Endodermal cell (in vitro differentiated cells): ENCODE results near the gene CTIF. TPM values are rescaled to one million over a fixed set of nuclear protein-coding genes. Genes with fewer than 3 reads are reported as not detected.
A peak's percentile ranks its signal among the peaks of the same experiment; 100 is the strongest.

Source experiments
- DNase-seq: peaks from one replicate; pipeline ENCODE4 v3.0.0-alpha.2; 2017
- H3K27ac ChIP-seq: 2 replicates; pipeline ENCODE4 v1.5.1; 2013; ENCODE audit warnings: mild to moderate bottlenecking, low read depth, low read length, moderate library complexity
- H3K27me3 ChIP-seq: 2 replicates; pipeline ENCODE4 v1.6.1; 2013; ENCODE audit warnings: mild to moderate bottlenecking, low read length, moderate library complexity; ENCODE audit not compliant: insufficient read depth, control insufficient read depth, poor library complexity, severe bottlenecking
- H3K36me3 ChIP-seq: 2 replicates; pipeline ENCODE4 v1.7.0; 2013; ENCODE audit warnings: mild to moderate bottlenecking, low read length, moderate library complexity; ENCODE audit not compliant: control insufficient read depth, insufficient read depth
- H3K4me1 ChIP-seq: one replicate; pipeline ENCODE4 v1.7.0; 2013; ENCODE audit warnings: low read length; ENCODE audit not compliant: control insufficient read depth, insufficient read depth
- H3K4me3 ChIP-seq: 2 replicates; pipeline ENCODE4 v1.5.1; 2013; ENCODE audit warnings: mild to moderate bottlenecking, low read length, moderate library complexity
- H3K9ac ChIP-seq: 2 replicates; pipeline ENCODE4 v1.6.1; 2013; ENCODE audit warnings: mild to moderate bottlenecking, low read length, moderate library complexity; ENCODE audit not compliant: poor library complexity, severe bottlenecking; ENCODE audit errors: extremely low read depth
- H3K9me3 ChIP-seq: 2 replicates; pipeline ENCODE4 v1.6.1; 2013; ENCODE audit warnings: mild to moderate bottlenecking, low read length, moderate library complexity; ENCODE audit not compliant: control insufficient read depth
- H3K27ac Mint-ChIP-seq: 2 replicates; pipeline ENCODE4 v1.8.0; 2020; ENCODE audit warnings: mixed read lengths
- H3K27me3 Mint-ChIP-seq: 2 replicates; pipeline ENCODE4 v1.8.0; 2021; ENCODE audit warnings: mild to moderate bottlenecking, mixed read lengths; ENCODE audit not compliant: insufficient read depth
- H3K36me3 Mint-ChIP-seq: 2 replicates; pipeline ENCODE4 v1.8.0; 2020; ENCODE audit warnings: low read depth, mixed read lengths
- H3K4me1 Mint-ChIP-seq: 2 replicates; pipeline ENCODE4 v1.8.0; 2020; ENCODE audit warnings: mixed read lengths
- H3K4me3 Mint-ChIP-seq: 2 replicates; pipeline ENCODE4 v1.8.0; 2020; ENCODE audit warnings: mild to moderate bottlenecking, moderate library complexity, mixed read lengths
- H3K9me3 Mint-ChIP-seq: 2 replicates; pipeline ENCODE4 v1.8.0; 2020; ENCODE audit warnings: mild to moderate bottlenecking, mixed read lengths
- WGBS, 2 experiments: methylation state at CpG; one replicate each; pipeline versions ENCODE4 v1.1.5 to v1.1.7; 2013; ENCODE audit warnings: missing lambda C conversion rate in 2 of 2, mixed read lengths in 1 of 2; ENCODE audit not compliant: insufficient coverage in 1 of 2, insufficient read length in 1 of 2; 5-methylcytosine and 5-hydroxymethylcytosine counted together
- total RNA-seq, 2 donors: library from RNA; stranded (reverse); fragmentation: NEBNext Ultra II Directional in 1 of 2; extraction: Animal tissue kit (Norgen Biotek cat#: 25700) in 1 of 2; gene quantifications; 2 replicates in 1 of 2; 3 replicates in 1 of 2; pipeline ENCODE4 v1.2.1, GENCODE V29; 2021
- TF ChIP-seq, protein P1 (sequence below): fragments of 200-600 bp; sonication (generic); conservative IDR thresholded peaks from 2 replicates; pipeline ENCODE4 v1.5.0; 2021; ENCODE audit warnings: antibody characterized with exemption, mild to moderate bottlenecking

Gene CTIF
- total RNA-seq, 2 donors from 2014 or later: 33.8 to 41.6 TPM

GRCh38 chr18:48599391-48599790, 60.6 kb downstream of the CTIF start:
- Mint-ChIP-seq H3K36me3 (peaks cover 4% of the 10 kb centered on the region), H3K4me3 (no peak overlapping the region), H3K27me3 (no peaks in the 10 kb centered on the region), H3K27ac (no peak overlapping the region), H3K4me1 (peaks cover 13% of the 10 kb centered on the region), H3K9me3 (peaks cover 1% of the 10 kb centered on the region)
- no peak for DNase-seq
- peaks cover 4% of the 10 kb centered on the region for H3K4me1 ChIP-seq
- WGBS, 2 experiments: 89 to 92% methylated on average over 4 of the region's 4 CpGs
- H3K9me3 ChIP-seq: no peaks in the 10 kb centered on the region
- TF ChIP-seq, protein P1, sequence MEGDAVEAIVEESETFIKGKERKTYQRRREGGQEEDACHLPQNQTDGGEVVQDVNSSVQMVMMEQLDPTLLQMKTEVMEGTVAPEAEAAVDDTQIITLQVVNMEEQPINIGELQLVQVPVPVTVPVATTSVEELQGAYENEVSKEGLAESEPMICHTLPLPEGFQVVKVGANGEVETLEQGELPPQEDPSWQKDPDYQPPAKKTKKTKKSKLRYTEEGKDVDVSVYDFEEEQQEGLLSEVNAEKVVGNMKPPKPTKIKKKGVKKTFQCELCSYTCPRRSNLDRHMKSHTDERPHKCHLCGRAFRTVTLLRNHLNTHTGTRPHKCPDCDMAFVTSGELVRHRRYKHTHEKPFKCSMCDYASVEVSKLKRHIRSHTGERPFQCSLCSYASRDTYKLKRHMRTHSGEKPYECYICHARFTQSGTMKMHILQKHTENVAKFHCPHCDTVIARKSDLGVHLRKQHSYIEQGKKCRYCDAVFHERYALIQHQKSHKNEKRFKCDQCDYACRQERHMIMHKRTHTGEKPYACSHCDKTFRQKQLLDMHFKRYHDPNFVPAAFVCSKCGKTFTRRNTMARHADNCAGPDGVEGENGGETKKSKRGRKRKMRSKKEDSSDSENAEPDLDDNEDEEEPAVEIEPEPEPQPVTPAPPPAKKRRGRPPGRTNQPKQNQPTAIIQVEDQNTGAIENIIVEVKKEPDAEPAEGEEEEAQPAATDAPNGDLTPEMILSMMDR: no peak
- H3K36me3 ChIP-seq: no peaks in the 10 kb centered on the region
- no peak overlapping the region for H3K27ac ChIP-seq
- no peak overlapping the region for H3K4me3 ChIP-seq
- H3K27me3 ChIP-seq: no peaks in the 10 kb centered on the region
- no peak overlapping the region for H3K9ac ChIP-seq

GRCh38 chr18:48600046-48600445, 61.2 kb downstream of the CTIF start:
- Mint-ChIP-seq H3K4me1 (peaks cover 16% of the 10 kb centered on the region), H3K36me3 (peaks cover 4% of the 10 kb centered on the region), H3K9me3 (peaks cover 1% of the 10 kb centered on the region), H3K27ac (peak overlapping the region; percentile 17), H3K27me3 (no peaks in the 10 kb centered on the region), H3K4me3 (no peak overlapping the region)
- Histone ChIP-seq H3K4me3 (no peak overlapping the region), H3K27me3 (no peaks in the 10 kb centered on the region), H3K27ac (no peak overlapping the region), H3K9ac (no peak overlapping the region), H3K9me3 (no peaks in the 10 kb centered on the region), H3K36me3 (no peaks in the 10 kb centered on the region), H3K4me1 (peaks cover 6% of the 10 kb centered on the region)
- 95 to 96% methylated on average over 6 of the region's 6 CpGs for WGBS, 2 experiments
- TF ChIP-seq, protein P1: no peak
- no peak for DNase-seq

DNA sequence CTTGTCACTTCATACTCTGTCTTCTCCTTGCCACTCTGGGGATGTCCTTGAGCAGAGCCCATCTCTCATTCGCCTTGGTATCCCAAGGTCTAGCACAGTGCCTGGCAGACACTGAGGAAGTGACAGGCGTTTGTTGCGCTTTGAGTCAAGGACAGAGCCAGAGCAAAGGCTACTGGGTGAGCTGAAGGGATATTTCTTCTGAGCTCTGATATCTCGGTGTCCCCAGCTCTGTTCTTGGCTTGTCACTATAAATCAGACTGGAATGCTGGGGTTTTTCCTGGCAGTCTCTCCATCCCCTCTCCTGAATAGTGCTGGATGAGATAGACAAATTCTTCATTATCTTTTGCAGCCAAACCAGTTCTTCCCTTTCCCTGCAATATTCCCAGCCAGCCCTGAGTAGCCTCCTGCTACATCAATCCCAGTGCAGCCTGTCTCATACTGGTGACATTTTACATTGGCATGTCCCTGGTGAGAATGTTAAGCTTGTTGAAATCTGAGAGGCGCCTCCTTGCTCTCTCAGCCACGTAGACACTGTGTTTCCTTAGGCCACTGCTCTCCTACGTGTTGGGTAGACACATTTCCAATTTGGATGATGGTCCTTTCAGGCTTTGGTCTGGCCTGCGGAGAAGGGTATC, 61.7 kb downstream of the CTIF start:
- H3K9me3 Mint-ChIP-seq: peaks cover 1% of the 10 kb centered on the region
- WGBS, 2 experiments: 82 to 88% methylated on average over 3 to 8 of the region's 8 CpGs
- Histone ChIP-seq H3K27ac (no peak overlapping the region), H3K27me3 (no peaks in the 10 kb centered on the region), H3K36me3 (no peaks in the 10 kb centered on the region), H3K4me1 (peaks cover 9% of the 10 kb centered on the region), H3K9ac (no peak overlapping the region), H3K9me3 (no peaks in the 10 kb centered on the region), H3K4me3 (no peak overlapping the region)
- TF ChIP-seq, protein P1: no peak
- H3K36me3 Mint-ChIP-seq: peaks cover 4% of the 10 kb centered on the region
- peak overlapping the region; percentile 17 for H3K27ac Mint-ChIP-seq
- DNase-seq: no peak
- H3K4me1 Mint-ChIP-seq: peaks cover 20% of the 10 kb centered on the region
- no peaks in the 10 kb centered on the region for H3K27me3 Mint-ChIP-seq
- H3K4me3 Mint-ChIP-seq: no peak overlapping the region
